GM19025 (cell line): ENCODE data around the gene EEF1B2.
"Not testable (repeated sequence)": the region's sequence is repeated elsewhere in the genome, so short reads cannot be mapped to it uniquely, and the experiment has no call there.

Experiments
- ATAC-seq: cut with Tn5 transposase; IDR thresholded peaks from one replicate; pipeline ENCODE4 v1.9.1; 2021; ENCODE audit warnings: mild to moderate bottlenecking, low read depth, moderate library complexity; ENCODE audit not compliant: unreplicated experiment

EEF1B2 gene

DNA sequence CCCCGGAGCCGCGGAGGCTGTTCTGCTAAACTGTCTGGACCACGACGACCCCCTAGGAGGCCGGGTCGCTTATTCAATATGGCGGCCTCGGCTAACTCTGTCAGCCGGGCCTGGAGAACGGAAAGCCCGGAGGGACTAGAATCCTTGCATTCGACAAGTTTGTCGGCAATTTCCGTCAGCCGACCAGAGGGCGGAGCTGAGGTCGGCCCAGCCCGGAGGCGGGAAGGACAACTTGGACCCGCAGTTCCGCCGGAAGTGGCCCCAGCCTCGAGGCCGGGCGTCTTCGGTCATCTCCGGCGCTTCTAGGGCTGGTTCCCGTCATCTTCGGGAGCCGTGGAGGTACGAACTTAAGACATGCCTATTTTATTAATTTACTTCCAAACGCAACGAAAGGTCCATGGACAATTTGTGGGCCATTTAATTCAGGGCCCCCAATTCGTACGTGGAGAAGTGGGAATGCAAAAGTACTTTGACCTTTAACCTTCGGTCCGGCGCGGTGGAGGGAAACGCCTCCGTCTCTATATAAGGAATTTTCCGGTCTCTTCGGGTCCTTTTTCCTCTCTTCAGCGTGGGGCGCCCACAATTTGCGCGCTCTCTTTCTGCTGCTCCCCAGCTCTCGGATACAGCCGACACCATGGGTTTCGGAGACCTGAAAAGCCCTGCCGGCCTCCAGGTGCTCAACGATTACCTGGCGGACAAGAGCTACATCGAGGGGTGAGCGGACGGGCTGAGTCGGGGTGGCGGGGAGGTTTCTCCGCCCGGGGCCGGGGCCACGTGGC lies at the start of gene EEF1B2, which contains the start of gene NDUFS1:
EEF1B2 (plus strand) TSS at position 550 of the 779 bp plus-strand sequence; CDS start at position 635, 85 bp downstream.
NDUFS1 (minus strand) TSS at position 99 of the 779 bp plus-strand sequence. CDS start 5,766 bp downstream, outside the sequence.
- peak; percentile 86 for ATAC-seq

DNA sequence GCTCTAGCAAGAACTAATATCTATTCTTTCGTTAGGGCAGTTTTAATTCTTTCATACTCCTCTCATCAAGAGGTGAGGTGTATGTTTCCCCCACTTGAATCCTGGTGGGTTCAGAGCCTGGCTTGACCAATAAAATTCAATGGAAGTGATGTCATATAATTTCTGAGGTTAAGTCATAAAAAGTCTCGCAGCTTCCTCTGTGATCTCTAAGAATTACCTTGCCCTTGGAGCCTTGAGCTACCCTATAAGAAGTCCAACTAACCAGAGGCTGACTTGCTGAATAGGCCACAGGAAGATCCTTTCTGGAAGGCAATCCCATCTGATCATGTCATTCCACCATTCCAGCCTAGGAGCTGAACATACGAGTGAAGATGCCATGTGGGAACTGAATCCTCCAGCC lies 47.6 kb upstream of the EEF1B2 start:
- ATAC-seq: no peak

DNA sequence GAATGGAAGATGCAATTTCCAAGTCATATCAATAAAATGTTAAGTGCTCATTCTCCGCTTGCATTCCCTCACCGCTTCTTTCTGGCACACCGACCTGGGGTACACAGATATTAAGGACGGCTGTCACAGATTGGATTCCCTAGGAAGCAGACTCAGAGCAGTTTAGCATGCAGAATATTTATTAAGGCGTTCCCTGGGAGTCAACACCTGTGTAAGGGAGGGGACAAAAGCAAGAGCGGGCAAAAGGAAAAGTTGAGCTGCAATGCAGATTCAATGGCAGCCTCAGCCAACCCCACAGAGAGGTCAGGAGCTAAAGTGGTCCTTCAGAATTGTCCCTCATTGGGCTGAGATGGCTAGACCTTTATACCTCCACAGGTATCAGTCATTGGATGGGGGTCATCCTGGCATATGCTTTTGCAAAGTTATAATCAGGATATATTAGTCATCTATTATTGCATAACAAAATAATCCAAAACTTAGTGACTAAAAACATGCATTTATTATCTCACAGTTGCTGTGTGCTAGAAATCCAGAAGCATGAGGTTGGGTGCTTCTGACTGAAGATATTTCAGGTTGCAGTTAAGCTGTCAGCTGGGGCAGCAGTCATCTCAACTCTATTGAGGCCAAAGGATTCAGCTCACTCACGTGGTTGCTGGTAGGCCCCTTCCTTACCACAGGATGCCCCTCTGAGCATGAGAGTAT lies 46.7 kb upstream of the EEF1B2 start:
- no peak for ATAC-seq

DNA sequence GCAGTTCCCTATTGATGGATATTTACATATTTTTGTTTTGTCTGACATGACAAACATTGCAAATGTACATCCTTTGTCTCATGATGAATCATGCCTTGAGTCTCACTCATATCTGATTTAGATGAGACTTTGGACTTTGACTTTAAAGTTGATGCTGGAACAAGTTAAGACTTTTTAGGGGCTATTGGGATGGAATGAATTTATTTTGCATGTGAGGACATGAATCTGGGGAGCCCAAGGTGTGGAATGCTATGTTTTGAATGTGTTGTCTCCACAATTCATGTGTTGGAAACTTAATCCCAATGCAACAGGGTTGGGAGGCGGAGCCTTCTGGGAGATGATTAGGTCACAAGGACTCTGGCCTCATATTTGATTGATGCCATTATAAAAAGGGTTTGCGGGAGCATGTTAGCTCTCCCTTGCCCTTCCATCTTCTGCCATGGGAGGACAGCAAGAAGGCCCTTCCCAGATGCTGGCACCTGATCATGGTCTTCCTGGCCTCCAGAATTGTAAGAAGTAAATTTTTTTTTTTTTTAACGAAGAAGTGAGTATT lies 44.6 kb upstream of the EEF1B2 start:
- ATAC-seq: no peak

DNA sequence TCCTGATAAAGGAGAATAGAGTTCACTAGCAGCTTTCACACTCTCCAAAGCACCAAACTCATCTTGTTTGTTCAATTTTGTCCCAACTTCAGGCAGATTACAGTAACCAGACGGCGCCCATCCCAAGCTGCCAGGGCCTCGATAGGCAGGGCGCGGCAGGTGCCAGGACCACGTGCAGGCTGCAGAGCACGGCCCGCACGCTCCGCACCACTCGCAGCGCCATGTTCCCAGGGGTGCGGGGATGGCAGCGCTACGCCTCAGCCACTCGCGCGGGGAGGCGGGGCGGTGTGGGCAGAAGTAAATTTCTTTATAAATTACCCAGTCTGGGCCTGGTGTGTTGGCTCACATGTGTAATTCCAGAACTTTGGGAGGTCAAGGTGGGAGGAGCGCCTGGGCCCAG lies 43.4 kb upstream of the EEF1B2 start:
- no peak for ATAC-seq

DNA sequence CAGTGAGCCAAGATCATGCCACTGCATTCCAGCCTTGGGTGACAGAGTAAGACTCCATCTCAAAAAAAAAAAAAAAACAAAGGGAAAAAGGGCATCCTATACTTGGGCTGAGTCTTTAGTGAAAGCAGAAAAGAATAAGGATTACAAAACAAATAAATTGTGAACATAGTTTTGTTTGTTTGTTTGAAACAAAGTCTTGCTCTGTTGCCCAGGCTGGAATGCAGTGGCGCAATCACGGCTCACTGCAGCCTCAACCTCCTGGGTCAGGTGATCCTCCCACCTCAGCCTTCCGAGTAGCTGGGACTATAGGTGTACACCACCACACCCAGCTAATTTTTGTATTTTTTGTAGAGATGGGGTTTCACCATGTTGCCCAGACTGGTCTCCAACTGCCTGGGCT lies 37.1 kb upstream of the EEF1B2 start:
- not testable (repeated sequence) for ATAC-seq

DNA sequence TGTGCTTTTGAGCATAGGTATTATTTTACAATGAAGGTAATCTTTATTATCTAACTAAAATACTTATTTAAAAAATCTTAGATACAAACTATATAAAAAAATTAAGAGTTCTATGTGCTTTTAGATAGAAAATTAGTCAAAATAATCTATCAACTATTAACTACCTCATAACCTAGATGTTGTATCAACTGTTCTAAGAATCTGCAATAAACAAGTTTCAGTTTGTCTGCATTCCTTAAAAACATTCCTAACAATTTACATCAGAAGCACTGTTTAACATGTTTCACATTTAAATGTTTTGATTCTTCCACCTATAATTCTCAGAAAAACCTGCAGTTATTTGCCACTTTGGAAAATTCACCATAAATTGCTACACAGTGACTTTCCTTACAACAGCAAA lies 33.8 kb upstream of the EEF1B2 start:
- no peak for ATAC-seq

DNA sequence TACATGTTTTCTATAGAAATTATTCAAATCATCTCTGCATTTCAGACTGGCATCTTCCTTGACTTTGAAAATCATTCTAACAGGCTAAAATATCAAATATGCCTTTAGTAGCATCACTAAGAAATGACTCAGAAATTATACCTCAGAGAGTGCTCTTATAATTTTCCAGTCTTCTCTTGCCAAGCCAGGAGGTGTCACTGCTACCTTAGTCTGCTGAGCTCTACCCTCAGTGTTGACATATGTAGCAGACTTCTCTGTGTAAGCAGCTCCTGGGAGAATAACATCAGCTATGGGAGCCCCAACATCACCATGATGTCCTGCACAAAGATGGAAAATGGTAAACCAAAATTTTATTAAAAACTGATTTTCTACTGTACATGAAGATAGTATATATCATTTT lies 32.0 kb upstream of the EEF1B2 start:
- ATAC-seq: no peak

DNA sequence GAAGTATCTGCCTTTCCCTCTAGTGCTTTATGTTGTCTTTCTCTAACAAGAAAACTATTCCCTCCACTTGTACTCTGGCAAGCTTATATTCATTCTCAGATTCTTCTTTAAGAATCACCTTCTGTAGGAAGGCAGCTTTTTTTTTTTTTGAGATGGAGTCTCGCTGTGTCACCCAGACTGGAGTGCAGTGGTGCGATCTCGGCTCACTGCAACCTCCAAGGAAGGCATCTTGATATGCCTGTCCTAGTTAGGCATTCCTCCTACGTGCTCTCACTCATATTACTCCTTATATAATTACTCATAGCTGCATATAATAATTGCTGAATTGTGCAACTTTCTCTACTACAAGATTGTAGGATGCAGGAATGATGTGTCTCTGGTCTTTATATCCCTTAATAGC lies 16.2 kb upstream of the EEF1B2 start:
- ATAC-seq: no peak

DNA sequence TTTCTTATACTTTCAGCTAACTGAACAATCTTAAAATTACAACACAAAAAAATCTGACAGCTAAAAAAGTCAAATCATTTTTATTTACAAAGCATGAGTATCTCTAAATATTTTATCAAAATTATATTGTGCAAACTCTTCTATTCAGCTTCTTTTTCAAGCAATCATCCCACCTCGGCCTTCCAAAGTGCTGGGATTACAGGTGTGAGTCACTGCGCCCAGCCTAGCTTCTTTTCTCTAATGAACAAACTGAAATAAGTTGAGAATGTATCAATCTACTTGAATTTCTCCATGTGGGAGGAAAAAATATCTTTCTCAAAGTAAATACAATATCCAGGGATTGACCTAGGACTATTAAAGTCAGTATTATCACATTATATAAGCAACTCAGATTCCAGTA lies 15.3 kb upstream of the EEF1B2 start:
- no peak for ATAC-seq

DNA sequence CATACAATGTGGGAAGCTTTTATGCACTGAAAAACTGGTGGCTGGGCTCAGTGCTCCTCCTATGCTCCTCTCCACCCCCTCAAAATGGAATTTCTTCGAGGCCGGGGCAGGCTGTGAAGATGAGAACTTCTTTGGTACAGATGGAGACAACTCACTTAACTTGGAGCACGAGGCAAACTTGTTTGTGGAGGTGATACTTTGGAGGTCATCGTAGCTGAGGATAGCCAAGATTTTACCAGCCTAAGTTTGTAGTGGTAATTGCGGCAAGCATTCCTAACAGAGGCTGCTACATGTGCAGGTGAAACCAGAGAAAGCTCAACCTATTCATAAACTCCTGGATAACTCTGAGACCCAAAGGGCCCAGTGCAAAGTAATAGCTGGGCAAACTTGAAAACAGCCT lies 14.0 kb upstream of the EEF1B2 start:
- no peak for ATAC-seq

DNA sequence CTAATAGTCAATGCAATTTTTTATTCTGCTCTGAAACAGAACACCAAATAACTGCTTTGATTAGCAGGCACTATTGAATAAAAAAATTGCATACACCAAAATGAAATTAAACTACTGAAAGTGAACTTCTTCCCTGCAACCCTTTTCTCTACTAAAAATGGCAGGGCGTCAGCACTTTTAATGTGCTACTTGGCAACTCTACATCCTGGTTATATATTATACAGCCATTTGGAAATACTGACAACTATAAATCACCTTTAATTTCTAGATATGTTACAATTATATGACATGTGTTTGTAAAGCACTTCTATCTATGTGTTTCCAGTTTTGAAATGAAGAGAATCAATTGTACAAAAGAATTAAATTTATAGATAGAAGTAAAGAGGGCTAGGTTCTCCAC lies 10.4 kb upstream of the EEF1B2 start:
- ATAC-seq: no peak

DNA sequence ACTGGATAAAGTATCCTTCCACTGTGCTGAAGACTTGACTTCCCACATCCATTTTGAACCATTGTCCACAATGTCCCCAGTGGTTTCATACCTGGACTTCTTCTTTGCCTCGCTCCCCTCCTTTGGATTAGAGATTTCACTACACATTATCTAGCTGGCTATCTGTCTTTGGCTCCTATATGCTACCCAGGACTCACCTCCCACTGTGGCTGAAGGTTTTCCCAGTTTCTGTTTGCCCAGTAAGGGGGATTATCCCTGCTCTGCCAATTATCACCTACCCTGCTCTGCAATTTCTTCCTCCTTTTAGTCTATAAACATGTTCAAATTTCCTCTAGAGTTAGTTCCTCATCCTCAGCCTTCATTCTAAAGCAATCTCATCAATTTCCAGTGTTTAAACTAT lies 9.5 kb upstream of the EEF1B2 start:
- ATAC-seq: no peak

DNA sequence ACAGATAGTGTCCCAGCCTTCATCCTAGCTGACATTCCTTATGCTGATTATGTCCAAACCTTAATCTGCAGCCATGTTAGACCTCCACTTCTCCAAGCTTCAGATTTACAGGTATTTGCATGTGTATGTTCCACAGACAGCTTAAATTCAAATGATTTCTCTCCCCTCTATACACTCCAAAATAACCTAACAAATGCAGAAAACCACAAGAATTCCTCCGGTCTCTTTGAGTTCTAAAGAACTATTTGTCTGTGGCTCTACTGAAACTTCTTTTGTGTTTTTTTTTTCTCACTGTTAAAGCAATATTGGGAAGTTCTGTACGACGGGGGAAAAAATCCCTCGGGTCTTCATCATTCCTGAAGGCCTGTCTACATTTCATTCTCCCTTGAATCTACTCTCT lies 9.1 kb upstream of the EEF1B2 start:
- ATAC-seq: no peak

DNA sequence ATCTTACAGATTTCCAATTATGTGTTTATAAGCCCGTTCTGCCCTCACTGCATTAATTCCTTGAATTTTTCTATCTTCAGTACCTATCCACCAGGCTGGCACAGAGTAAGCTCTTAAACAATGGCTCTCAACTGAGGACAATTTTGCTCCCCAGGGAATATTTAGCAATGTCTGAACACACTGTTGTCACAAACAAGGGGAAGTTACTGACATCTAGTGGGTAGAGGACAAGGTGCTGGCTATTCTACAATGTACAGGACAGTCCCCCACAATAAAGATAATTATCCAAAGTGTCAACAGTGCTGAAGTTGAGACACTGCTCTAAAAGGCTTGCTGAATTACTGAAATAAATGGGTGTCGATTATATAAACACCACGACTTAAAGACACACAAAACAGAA lies 5.5 kb upstream of the EEF1B2 start:
- ATAC-seq: no peak

DNA sequence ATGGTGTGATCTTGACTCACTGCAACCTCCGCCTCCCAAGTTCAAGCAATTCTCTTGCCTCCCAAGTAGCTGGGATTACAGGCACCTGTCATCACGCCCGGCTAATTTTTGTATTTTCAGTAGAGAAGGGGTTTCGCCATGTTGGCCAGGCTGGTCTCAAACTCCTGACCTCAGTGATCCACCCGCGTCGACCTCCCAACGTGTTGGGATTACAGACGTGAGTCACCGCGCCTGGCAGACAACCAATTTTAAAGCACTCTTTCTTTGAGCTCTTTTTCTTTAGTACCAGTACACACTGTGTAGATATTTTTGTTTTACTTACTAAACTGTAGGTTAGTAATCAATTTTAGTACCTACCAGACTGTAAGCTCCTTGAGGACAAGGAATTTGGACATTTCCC lies 2.7 kb upstream of the EEF1B2 start:
- ATAC-seq: not testable (repeated sequence)

DNA sequence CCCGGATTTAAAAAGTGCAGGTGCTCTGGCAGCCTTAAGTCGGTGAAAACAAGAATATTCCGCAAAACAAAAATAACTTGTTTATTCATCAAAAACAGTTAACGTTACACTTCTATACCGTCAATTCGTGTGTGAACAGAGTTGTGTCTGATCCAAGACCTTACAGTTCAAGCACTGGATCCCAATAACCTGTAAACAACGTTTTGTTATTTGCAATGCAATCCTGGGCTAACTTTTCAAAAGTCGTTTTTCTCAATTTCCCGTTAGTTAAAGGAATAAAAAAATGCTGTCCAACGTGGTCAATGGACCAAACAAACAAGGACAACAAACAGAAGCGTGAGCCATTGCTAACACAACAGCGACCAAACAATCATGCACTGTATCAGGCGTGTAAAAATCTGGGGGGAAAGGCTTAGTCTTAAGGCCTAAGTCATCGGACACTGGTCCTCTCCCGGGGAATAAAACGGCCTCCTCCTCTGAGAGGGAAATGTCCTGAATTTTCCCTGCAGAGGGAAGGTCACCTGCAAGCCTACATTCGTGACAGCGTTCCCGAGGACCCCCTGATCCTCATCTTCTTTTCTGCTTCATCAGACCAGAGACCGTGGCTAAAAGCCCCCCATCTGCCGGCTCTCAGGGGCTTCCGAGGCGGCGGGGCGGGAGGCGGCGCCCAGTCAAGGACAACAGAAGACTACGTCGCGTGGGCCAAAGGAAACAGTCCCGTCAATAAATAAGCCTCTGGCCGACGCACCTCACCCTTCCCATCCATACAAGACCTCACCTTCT lies 941 bp upstream of the EEF1B2 start:
- ATAC-seq: peak; percentile 10

DNA sequence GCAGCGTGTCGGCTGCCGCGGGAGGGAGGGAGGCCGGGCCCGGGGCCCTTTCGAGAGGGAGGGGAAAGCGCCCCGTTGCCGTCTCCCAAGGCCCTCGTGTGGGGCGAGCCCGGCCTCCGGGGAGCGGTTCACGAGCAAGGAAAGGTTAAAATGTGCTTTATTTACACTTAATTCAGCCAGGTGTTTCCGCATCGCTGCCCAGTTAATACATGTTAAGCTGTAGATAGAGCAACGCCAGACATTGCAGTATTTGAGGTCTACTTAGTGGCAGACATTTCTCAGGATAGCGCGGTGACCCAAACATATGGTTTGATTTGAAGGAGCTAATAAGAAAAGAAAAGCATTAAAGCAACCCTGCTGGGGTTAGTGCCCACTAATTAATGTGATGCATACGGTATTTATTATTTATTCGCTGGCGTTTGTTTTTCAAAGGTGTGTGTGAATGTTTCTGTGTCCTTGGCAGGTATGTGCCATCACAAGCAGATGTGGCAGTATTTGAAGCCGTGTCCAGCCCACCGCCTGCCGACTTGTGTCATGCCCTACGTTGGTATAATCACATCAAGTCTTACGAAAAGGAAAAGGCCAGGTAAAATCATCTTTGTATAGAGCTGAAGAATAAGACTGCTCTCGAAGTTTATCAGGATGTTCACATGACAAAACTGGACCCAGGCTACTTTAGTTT lies 571 bp downstream of the EEF1B2 start:
- ATAC-seq: peak; percentile 44

DNA sequence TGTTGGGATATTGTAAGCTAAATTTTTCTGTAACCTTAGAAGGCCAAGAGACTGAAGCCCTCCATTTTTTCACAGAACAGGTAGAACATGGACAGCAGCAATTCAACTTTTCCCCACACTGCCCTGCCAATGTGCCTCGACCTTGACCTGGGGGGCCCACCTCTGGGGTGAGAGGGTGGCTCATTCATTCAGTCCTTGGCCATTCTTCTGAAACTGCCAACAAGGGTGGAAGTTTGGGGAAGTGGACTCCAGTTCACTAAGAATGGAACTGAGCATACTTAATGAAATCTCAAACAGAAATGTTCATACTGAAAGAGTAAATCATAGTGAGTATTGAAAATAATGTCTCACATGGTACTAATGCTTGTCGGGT lies 1.1 kb downstream of the EEF1B2 start:
- ATAC-seq: no peak

DNA sequence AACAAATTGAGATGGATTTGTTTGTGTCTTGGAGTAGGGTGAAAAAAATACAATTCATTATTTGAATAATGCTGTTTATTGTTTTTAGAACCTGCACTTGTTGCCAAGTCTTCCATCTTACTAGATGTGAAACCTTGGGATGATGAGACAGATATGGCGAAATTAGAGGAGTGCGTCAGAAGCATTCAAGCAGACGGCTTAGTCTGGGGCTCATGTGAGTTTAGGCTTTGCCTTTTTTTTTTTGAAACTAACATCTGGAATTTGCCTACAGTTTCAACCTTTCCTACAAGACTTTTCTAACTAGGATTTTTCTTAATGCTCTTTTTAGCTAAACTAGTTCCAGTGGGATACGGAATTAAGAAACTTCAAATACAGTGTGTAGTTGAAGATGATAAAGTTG lies 2.7 kb downstream of the EEF1B2 start:
- not testable (repeated sequence) for ATAC-seq
